ENCODE results near the gene HMCN2. TPM values are rescaled to one million over a fixed set of nuclear protein-coding genes. Genes with fewer than 3 reads are reported as not detected.
A peak's percentile ranks its signal among the peaks of the same experiment; 100 is the strongest.

HMCN2 gene
- total and polyA plus RNA-seq, 2 of the 4 experiments (the other 2 are of a cell fraction), result 0.02 TPM; not detected in 1

DNA sequence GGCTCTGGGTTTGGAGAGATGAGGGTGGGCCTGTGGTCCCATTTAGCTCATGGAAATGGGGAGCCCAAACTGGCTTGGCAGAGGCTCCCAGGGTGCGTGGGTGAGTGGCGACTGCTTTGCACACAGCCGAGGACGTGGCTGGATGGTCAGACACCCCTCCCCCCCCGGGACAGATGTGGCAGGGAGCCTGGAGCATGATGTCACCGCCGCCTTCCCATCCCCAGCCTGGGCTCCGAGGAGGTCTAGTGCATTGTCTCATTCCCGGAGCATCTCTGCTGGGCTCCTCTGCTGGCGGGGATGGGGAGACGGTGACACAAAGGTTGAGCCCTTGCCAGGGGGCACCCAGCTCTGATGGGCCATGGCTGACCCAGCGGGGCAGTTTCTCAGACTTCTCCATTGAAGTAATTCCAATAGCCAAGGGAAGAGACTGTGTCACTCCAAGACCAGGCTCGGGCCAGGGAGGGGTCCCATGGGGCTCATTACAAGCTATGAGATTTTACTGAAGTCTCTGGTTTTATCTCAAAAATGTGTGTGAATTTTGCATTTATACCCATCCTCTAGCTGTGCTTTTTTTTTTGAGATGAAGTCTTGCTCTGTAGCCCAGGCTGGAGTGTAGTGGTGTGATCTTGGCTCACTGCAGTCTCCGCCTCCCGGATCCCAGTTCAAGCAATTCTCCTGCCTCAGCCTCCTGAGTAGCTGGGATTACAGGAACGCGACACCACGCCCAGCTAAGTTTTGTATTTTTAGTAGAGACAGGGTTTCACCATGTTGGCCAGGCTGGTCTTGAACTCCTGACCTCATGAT lies 36.1 kb downstream of the HMCN2 start:
- TF ChIP-seq NFE2L2 (IDR thresholded peaks at IDR 0.05; ENCODE audit: low read depth, low read length), result no peak
- no peak for TF ChIP-seq POLR2A (IDR thresholded peaks at IDR 0.05; ENCODE audit: low read depth, low read length)
- TF ChIP-seq MAZ (IDR thresholded peaks at IDR 0.05; ENCODE audit: borderline replicate concordance, low read depth, low read length), result 0 out of 2 replicates have a peak, but pooled peaks have one; percentile 9
- no peak for TF ChIP-seq SMC3 (IDR thresholded peaks at IDR 0.05; ENCODE audit: low read depth, low read length)
- no peak for TF ChIP-seq RFX5 (IDR thresholded peaks at IDR 0.05; ENCODE audit: low read depth, low read length)
- H3K9me1 ChIP-seq (ENCODE audit: insufficient read depth, low read length), result no peaks in the 10 kb centered on the region
- H4K8ac ChIP-seq (ENCODE audit: low read depth in 2 of 2, low read length in 2 of 2), result no peak overlapping the region
- no peak overlapping the region for H3K27ac ChIP-seq (ENCODE audit: insufficient read depth, low read length)
- H4K5ac ChIP-seq (ENCODE audit: low read depth, low read length), result no peak overlapping the region
- H4K20me1 ChIP-seq (ENCODE audit: insufficient read depth, low read length), result no peaks in the 10 kb centered on the region
- no peak overlapping the region for H3K4ac ChIP-seq (ENCODE audit: low read depth, low read length)
- no peaks in the 10 kb centered on the region for H3K79me1 ChIP-seq (ENCODE audit: low read depth in 1 of 2, low read length in 2 of 2)
- in situ Hi-C loops (cut with MboI; ENCODE audit: low sequenced_read_pairs) (no loop called here), intact Hi-C loops (cut with micrococcal nuclease) (no loop called here), dilution Hi-C loops (cut with HindIII; ENCODE audit: low sequenced_read_pairs, unreplicated experiment) (no loop called here)
- H3K4me2 ChIP-seq (ENCODE audit: low read depth, low read length), result no peak overlapping the region
- ChIA-PET POLR2A (ENCODE audit: unreplicated experiment) (no interaction called here), CTCF (no interaction called here)
- no peak overlapping the region for H2BK5ac ChIP-seq (ENCODE audit: low read depth, low read length, poor library complexity, severe bottlenecking)
- no CpG with 5 or more reads among the region's 18 CpGs for WGBS, 2 experiments (ENCODE audit: extremely low coverage in 2 of 2, insufficient read length in 1 of 2)
- H3K4me3 ChIP-seq (ENCODE audit: insufficient read depth, low read depth, low read length), result no peak overlapping the region
- H3K23ac ChIP-seq (ENCODE audit: low read depth, low read length), result no peak overlapping the region
- no peak overlapping the region for H4K91ac ChIP-seq (ENCODE audit: insufficient read depth, low read depth, low read length)
- ATAC-seq (ENCODE audit: low read depth), result peak; percentile 84
- no peak overlapping the region for H3K9ac ChIP-seq (ENCODE audit: low read depth, low read length)
- BruUV-seq (replicated peaks), result no TSS peak
- H2AK5ac ChIP-seq (ENCODE audit: low read depth, low read length), result no peak overlapping the region
- H3K4me1 ChIP-seq (ENCODE audit: control insufficient read depth, insufficient read depth, low read length), result peaks cover 2% of the 10 kb centered on the region; the same call in 1 of the 2 replicates
- no peak overlapping the region for H2AFZ ChIP-seq (replicated peaks; ENCODE audit: low read length, poor library complexity)
- H3K56ac ChIP-seq (ENCODE audit: extremely low read depth, insufficient read depth, low read length), result no peak overlapping the region
- no peak overlapping the region for H2AK9ac ChIP-seq (replicated peaks; ENCODE audit: low read depth, low read length, poor library complexity)
- H3K27me3 ChIP-seq (ENCODE audit: control insufficient read depth, insufficient read depth, low read length), result peaks cover 59% of the 10 kb centered on the region
- no peak overlapping the region for H2BK120ac ChIP-seq (ENCODE audit: low read depth, low read length)
- H3K18ac ChIP-seq (ENCODE audit: low read depth, low read length), result no peak overlapping the region
- H3K36me3 ChIP-seq (ENCODE audit: control insufficient read depth, insufficient read depth, low read length), result no peaks in the 10 kb centered on the region
- no peak overlapping the region for H2BK15ac ChIP-seq (ENCODE audit: low read depth, low read length)
- no peak overlapping the region for H2BK20ac ChIP-seq (ENCODE audit: low read depth, low read length)
- H3K14ac ChIP-seq (replicated peaks; ENCODE audit: low read depth, low read length), result no peak overlapping the region
- no peaks in the 10 kb centered on the region for H3K9me3 ChIP-seq (ENCODE audit: control insufficient read depth, insufficient read depth, low read length)
- DNase-seq, result peak; percentile 33
